GM12878 (cell line): Measurements from ENCODE around the gene ANKFY1.

ENCODE experiments used
- DPF2 ChIP-seq: fragments of 450-650 bp; IDR thresholded peaks from 2 replicates; pipeline ENCODE4 v1.6.1; 2017; ENCODE audit warnings: mild to moderate bottlenecking
- EZH2 ChIP-seq: IDR thresholded peaks from 2 replicates; pipeline ENCODE4 v1.6.1; 2012; ENCODE audit warnings: low read depth, mild to moderate bottlenecking, control low read depth, inconsistent platforms, low read length, borderline replicate concordance; ENCODE audit not compliant: control insufficient read depth
- HCFC1 ChIP-seq: fragments of 150-350 bp; IDR thresholded peaks from 2 replicates; pipeline ENCODE4 v1.6.1; 2014; ENCODE audit warnings: low read length
- KDM1A ChIP-seq: fragments of 200-600 bp; sonication (generic); IDR thresholded peaks from 2 replicates; pipeline ENCODE4 v1.6.1; 2016; ENCODE audit warnings: borderline replicate concordance
- MAX ChIP-seq: IDR thresholded peaks from 2 replicates; pipeline ENCODE4 v1.6.1; 2012; ENCODE audit warnings: low read depth, low read length, improper control_type of control experiment
- POLR2AphosphoS2 ChIP-seq: IDR thresholded peaks from 2 replicates; pipeline ENCODE4 v1.6.1; 2011; ENCODE audit warnings: low read depth, mild to moderate bottlenecking, low read length, improper control_type of control experiment, moderate library complexity
- POLR2AphosphoS5 ChIP-seq: IDR thresholded peaks from 2 replicates; pipeline ENCODE4 v1.6.1; 2011; ENCODE audit warnings: mild to moderate bottlenecking, low read length, inconsistent platforms
- ZZZ3 ChIP-seq: IDR thresholded peaks from 2 replicates; pipeline ENCODE4 v1.6.1; 2011; ENCODE audit warnings: low read depth; ENCODE audit not compliant: control insufficient read depth, insufficient read length
- TF ChIP-seq, protein P1 (sequence below): fragments of 450-650 bp; formaldehyde crosslinking; IDR thresholded peaks from 2 replicates; pipeline ENCODE4 v1.4.0; 2022; ENCODE audit warnings: mild to moderate bottlenecking, moderate library complexity

GRCh38 chr17:4152471-4152870, 111.3 kb downstream of the ANKFY1 start:
- TF ChIP-seq POLR2AphosphoS5 (no peak), EZH2 (no peak), ZZZ3 (no peak), HCFC1 (no peak), POLR2AphosphoS2 (no peak), MAX (no peak), DPF2 (no peak), KDM1A (no peak)
- TF ChIP-seq, protein P1, sequence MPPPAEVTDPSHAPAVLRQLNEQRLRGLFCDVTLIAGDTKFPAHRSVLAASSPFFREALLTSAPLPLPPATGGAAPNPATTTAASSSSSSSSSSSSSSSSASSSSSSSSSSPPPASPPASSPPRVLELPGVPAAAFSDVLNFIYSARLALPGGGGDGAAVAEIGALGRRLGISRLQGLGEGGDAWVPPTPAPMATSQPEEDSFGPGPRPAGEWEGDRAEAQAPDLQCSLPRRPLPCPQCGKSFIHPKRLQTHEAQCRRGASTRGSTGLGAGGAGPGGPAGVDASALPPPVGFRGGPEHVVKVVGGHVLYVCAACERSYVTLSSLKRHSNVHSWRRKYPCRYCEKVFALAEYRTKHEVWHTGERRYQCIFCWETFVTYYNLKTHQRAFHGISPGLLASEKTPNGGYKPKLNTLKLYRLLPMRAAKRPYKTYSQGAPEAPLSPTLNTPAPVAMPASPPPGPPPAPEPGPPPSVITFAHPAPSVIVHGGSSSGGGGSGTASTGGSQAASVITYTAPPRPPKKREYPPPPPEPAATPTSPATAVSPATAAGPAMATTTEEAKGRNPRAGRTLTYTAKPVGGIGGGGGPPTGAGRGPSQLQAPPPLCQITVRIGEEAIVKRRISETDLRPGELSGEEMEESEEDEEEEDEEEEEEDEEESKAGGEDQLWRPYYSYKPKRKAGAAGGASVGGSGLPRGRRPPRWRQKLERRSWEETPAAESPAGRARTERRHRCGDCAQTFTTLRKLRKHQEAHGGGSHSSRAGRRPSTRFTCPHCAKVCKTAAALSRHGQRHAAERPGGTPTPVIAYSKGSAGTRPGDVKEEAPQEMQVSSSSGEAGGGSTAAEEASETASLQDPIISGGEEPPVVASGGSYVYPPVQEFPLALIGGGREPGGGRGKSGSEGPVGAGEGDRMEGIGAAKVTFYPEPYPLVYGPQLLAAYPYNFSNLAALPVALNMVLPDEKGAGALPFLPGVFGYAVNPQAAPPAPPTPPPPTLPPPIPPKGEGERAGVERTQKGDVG (CRISPR knock-in tag) = no peak
